Measurements from ENCODE around the gene FN3KRP. TPM values are rescaled to one million over a fixed set of nuclear protein-coding genes. Genes with fewer than 3 reads are reported as not detected.

Gene FN3KRP
- total RNA-seq, 2 donors from 2014 or later, result 34.5 to 40.0 TPM

- TF ChIP-seq CTCF (conservative IDR thresholded peaks at IDR 0.05), result no peak
- peaks cover 20% of the 10 kb centered on the region for H3K27me3 Mint-ChIP-seq (ENCODE audit: insufficient read depth)
Observed at GRCh38 chr17:82748756-82749155, 32.2 kb downstream of the FN3KRP start.

DNA sequence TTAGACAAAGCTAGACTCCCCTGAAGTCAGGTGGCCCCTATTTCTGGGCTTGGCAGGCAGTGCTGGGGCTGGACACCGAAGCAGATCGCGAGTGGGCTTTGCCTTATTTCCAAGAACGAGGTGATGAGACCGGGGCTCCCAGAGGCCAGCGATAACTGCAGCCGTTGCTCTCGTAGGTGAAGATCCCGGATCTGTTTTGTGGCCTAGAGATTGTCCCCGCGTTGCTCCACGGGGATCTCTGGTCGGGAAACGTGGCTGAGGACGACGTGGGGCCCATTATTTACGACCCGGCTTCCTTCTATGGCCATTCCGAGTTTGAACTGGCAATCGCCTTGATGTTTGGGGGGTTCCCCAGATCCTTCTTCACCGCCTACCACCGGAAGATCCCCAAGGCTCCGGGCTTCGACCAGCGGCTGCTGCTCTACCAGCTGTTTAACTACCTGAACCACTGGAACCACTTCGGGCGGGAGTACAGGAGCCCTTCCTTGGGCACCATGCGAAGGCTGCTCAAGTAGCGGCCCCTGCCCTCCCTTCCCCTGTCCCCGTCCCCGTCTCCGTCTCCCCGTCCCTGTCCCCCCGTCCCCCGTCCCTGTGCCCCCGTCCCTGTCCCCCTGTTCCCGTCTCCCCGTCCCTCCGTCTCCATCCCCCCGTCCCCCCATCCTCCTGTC lies 33.9 kb downstream of the FN3KRP start:
- Mint-ChIP-seq H3K27ac (no peak overlapping the region), H3K4me1 (peaks cover 16% of the 10 kb centered on the region), H3K27me3 (ENCODE audit: insufficient read depth) (peaks cover 20% of the 10 kb centered on the region), H3K36me3 (ENCODE audit: low read depth) (peaks cover 23% of the 10 kb centered on the region), H3K9me3 (peaks cover 19% of the 10 kb centered on the region), H3K4me3 (peak overlapping the region; percentile 37)
- TF ChIP-seq CTCF (conservative IDR thresholded peaks at IDR 0.05), result no peak
- Histone ChIP-seq H3K9ac (ENCODE audit: extremely low read depth, low read length, poor library complexity, severe bottlenecking) (no peak overlapping the region), H3K4me3 (ENCODE audit: low read length) (no peak overlapping the region), H3K36me3 (ENCODE audit: control insufficient read depth, insufficient read depth, low read length) (peaks cover 9% of the 10 kb centered on the region), H3K27ac (ENCODE audit: low read depth, low read length) (no peak overlapping the region), H3K4me1 (ENCODE audit: control insufficient read depth, insufficient read depth, low read length) (no peaks in the 10 kb centered on the region), H3K27me3 (ENCODE audit: control insufficient read depth, insufficient read depth, low read length, poor library complexity, severe bottlenecking) (no peaks in the 10 kb centered on the region), H3K9me3 (ENCODE audit: control insufficient read depth, low read length) (peaks cover 11% of the 10 kb centered on the region)
- 95 to 96% methylated on average over 22 to 29 of the region's 40 CpGs for WGBS, 2 experiments (ENCODE audit: insufficient coverage in 1 of 2, insufficient read length in 1 of 2)
- peak; percentile 81 for DNase-seq

More at GRCh38 chr17:82748756-82749155, 32.2 kb downstream of the FN3KRP start:
- Mint-ChIP-seq H3K27ac (no peak overlapping the region), H3K9me3 (peaks cover 24% of the 10 kb centered on the region), H3K4me3 (no peak overlapping the region), H3K4me1 (peaks cover 11% of the 10 kb centered on the region), H3K36me3 (ENCODE audit: low read depth) (peaks cover 33% of the 10 kb centered on the region)
- H3K4me1 ChIP-seq (ENCODE audit: control insufficient read depth, insufficient read depth, low read length), result no peaks in the 10 kb centered on the region
- H3K27ac ChIP-seq (ENCODE audit: low read depth, low read length), result no peak overlapping the region
- no peak overlapping the region for H3K4me3 ChIP-seq (ENCODE audit: low read length)
- H3K36me3 ChIP-seq (ENCODE audit: control insufficient read depth, insufficient read depth, low read length), result peaks cover 16% of the 10 kb centered on the region
- no peak for DNase-seq
- H3K27me3 ChIP-seq (ENCODE audit: control insufficient read depth, insufficient read depth, low read length, poor library complexity, severe bottlenecking), result no peaks in the 10 kb centered on the region
- no peak overlapping the region for H3K9ac ChIP-seq (ENCODE audit: extremely low read depth, low read length, poor library complexity, severe bottlenecking)
- 93 to 98% methylated on average over 14 to 16 of the region's 16 CpGs for WGBS, 2 experiments (ENCODE audit: insufficient coverage in 1 of 2, insufficient read length in 1 of 2)
- H3K9me3 ChIP-seq (ENCODE audit: control insufficient read depth, low read length), result peaks cover 14% of the 10 kb centered on the region

- peak overlapping the region; percentile 79 for H3K4me3 Mint-ChIP-seq
- H3K36me3 Mint-ChIP-seq (ENCODE audit: low read depth), result peaks cover 24% of the 10 kb centered on the region
- no peak for TF ChIP-seq CTCF (conservative IDR thresholded peaks at IDR 0.05)
- H3K9ac ChIP-seq (ENCODE audit: extremely low read depth, low read length, poor library complexity, severe bottlenecking), result no peak overlapping the region
- peaks cover 20% of the 10 kb centered on the region for H3K27me3 Mint-ChIP-seq (ENCODE audit: insufficient read depth)
- WGBS, 2 experiments (ENCODE audit: insufficient coverage in 1 of 2, insufficient read length in 1 of 2), result 14 to 17% methylated on average over 25 to 42 of the region's 56 CpGs
- peaks cover 4% of the 10 kb centered on the region for H3K9me3 ChIP-seq (ENCODE audit: control insufficient read depth, low read length)
- no peak overlapping the region for H3K27ac Mint-ChIP-seq
- no peaks in the 10 kb centered on the region for H3K27me3 ChIP-seq (ENCODE audit: control insufficient read depth, insufficient read depth, low read length, poor library complexity, severe bottlenecking)
- no peak for DNase-seq
- H3K27ac ChIP-seq (ENCODE audit: low read depth, low read length), result no peak overlapping the region
- H3K4me3 ChIP-seq (ENCODE audit: low read length), result no peak overlapping the region
- H3K4me1 Mint-ChIP-seq, result peaks cover 24% of the 10 kb centered on the region
- H3K4me1 ChIP-seq (ENCODE audit: control insufficient read depth, insufficient read depth, low read length), result peaks cover 5% of the 10 kb centered on the region
- peaks cover 11% of the 10 kb centered on the region for H3K9me3 Mint-ChIP-seq
- H3K36me3 ChIP-seq (ENCODE audit: control insufficient read depth, insufficient read depth, low read length), result peaks cover 6% of the 10 kb centered on the region
Observed at GRCh38 chr17:82751171-82751570, 34.7 kb downstream of the FN3KRP start.

All from endodermal cell (in vitro differentiated cells).